WTC11 (cell line): ENCODE data around the gene ATP6V1G2.

Source experiments
- CBFB ChIP-seq: sonication (generic); formaldehyde crosslinking; IDR thresholded peaks from 2 replicates; pipeline ENCODE4 v1.8.1; 2022; ENCODE audit warnings: mild to moderate bottlenecking, low read depth, missing genetic modification reagents
- TF ChIP-seq, protein P1 (sequence below): sonication (generic); formaldehyde crosslinking; IDR thresholded peaks from 2 replicates; pipeline ENCODE4 v1.8.0; 2023; ENCODE audit warnings: missing genetic modification reagents
- TF ChIP-seq, protein P2 (sequence below): fragments of 200-600 bp; IDR thresholded peaks from 2 replicates; pipeline ENCODE4 v1.8.0; 2022; ENCODE audit warnings: antibody characterized with exemption

DNA sequence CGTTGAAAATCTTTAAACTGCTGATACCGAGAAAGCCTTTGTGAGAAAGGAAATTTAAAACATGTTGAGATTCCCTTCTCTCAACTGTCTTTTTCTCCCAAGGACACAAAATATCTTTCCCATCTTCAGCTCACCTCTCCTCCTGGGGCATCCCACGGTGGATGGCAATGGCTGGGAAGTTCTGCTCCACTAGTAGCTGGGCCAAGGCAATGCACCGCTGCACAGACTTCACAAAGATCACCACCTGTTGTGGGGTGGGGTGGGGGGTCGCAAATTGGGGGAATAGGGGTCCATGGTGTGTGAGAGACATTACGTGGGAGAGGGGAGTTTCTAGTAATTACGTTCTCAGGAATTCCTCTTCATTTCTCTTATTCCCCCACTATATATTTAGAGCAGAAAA lies 15.2 kb downstream of the ATP6V1G2 start:
- TF ChIP-seq, protein P1, sequence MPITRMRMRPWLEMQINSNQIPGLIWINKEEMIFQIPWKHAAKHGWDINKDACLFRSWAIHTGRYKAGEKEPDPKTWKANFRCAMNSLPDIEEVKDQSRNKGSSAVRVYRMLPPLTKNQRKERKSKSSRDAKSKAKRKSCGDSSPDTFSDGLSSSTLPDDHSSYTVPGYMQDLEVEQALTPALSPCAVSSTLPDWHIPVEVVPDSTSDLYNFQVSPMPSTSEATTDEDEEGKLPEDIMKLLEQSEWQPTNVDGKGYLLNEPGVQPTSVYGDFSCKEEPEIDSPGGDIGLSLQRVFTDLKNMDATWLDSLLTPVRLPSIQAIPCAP (CRISPR knock-in tag): no peak
- TF ChIP-seq, protein P2, sequence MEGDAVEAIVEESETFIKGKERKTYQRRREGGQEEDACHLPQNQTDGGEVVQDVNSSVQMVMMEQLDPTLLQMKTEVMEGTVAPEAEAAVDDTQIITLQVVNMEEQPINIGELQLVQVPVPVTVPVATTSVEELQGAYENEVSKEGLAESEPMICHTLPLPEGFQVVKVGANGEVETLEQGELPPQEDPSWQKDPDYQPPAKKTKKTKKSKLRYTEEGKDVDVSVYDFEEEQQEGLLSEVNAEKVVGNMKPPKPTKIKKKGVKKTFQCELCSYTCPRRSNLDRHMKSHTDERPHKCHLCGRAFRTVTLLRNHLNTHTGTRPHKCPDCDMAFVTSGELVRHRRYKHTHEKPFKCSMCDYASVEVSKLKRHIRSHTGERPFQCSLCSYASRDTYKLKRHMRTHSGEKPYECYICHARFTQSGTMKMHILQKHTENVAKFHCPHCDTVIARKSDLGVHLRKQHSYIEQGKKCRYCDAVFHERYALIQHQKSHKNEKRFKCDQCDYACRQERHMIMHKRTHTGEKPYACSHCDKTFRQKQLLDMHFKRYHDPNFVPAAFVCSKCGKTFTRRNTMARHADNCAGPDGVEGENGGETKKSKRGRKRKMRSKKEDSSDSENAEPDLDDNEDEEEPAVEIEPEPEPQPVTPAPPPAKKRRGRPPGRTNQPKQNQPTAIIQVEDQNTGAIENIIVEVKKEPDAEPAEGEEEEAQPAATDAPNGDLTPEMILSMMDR: no peak
- no peak for TF ChIP-seq CBFB (CRISPR knock-in tag)
